Activated CD8-positive, alpha-beta memory T cell treated with anti-CD3 and anti-CD28 coated beads, Interleukin-2, amount 10 ng/mL, durations not matched to agents 7 days and 5 days (primary cell): ENCODE data around the gene ALOXE3. TPM values are rescaled to one million over a fixed set of nuclear protein-coding genes. Genes with fewer than 3 reads are reported as not detected.

Experiments used
- ATAC-seq: fragments of 150-1000 bp; cut with Tn5 transposase; one replicate; pipeline ENCODE4 v1.10.0; 2021; ENCODE audit warnings: moderate library complexity
- CTCF ChIA-PET: fragments of 350-600 bp; sonication (Branson Sonifier 250); formaldehyde crosslinking; loops from one replicate; lab custom pipeline; 2021; ENCODE audit warnings: antibody characterized with exemption; lab: Charles Lee
- DNase-seq: peaks from one replicate; pipeline ENCODE4 v3.0.0-alpha.2; 2020
- H3K27ac Mint-ChIP-seq: one replicate; pipeline ENCODE4 v1.8.0; 2021; ENCODE audit warnings: mild to moderate bottlenecking, mixed read lengths
- H3K27me3 Mint-ChIP-seq: one replicate; pipeline ENCODE4 v1.8.0; 2021; ENCODE audit warnings: mixed read lengths
- H3K36me3 Mint-ChIP-seq: one replicate; pipeline ENCODE4 v1.8.0; 2021; ENCODE audit warnings: mild to moderate bottlenecking, mixed read lengths
- H3K4me1 Mint-ChIP-seq: one replicate; pipeline ENCODE4 v1.8.0; 2021; ENCODE audit warnings: mixed read lengths
- H3K4me3 Mint-ChIP-seq: one replicate; pipeline ENCODE4 v1.8.0; 2021; ENCODE audit warnings: mild to moderate bottlenecking, moderate library complexity, mixed read lengths
- H3K9me3 Mint-ChIP-seq: one replicate; pipeline ENCODE4 v1.8.0; 2022; ENCODE audit warnings: low read depth, mixed read lengths
- total RNA-seq, 2 experiments: library from RNA; stranded (reverse); gene quantifications; one replicate each; pipeline ENCODE4 v1.2.3, GENCODE V29; 2021

The ALOXE3 gene
- total RNA-seq, 2 experiments from 2014 or later: not detected

- Mint-ChIP-seq H3K27me3 (no peaks in the 10 kb centered on the region), H3K4me3 (no peak overlapping the region), H3K9me3 (no peaks in the 10 kb centered on the region), H3K4me1 (no peaks in the 10 kb centered on the region), H3K36me3 (peaks cover 30% of the 10 kb centered on the region), H3K27ac (no peak overlapping the region)
- CTCF ChIA-PET: no interaction called here
- DNase-seq: no peak
- no peak for ATAC-seq
Observed at GRCh38 chr17:8143581-8144400, 25.5 kb upstream of the ALOXE3 start.

- Mint-ChIP-seq H3K27ac (no peak overlapping the region), H3K9me3 (no peaks in the 10 kb centered on the region), H3K4me3 (no peak overlapping the region), H3K36me3 (peaks cover 24% of the 10 kb centered on the region), H3K27me3 (no peaks in the 10 kb centered on the region), H3K4me1 (no peaks in the 10 kb centered on the region)
- DNase-seq (no peak), ATAC-seq (no peak)
- CTCF ChIA-PET: no interaction called here
Observed at GRCh38 chr17:8142887-8143580, 24.7 kb upstream of the ALOXE3 start.

- ATAC-seq (no peak), DNase-seq (no peak)
- Mint-ChIP-seq H3K4me3 (no peak overlapping the region), H3K27me3 (no peaks in the 10 kb centered on the region), H3K36me3 (peaks cover 22% of the 10 kb centered on the region), H3K9me3 (no peaks in the 10 kb centered on the region), H3K27ac (no peak overlapping the region), H3K4me1 (no peaks in the 10 kb centered on the region)
- CTCF ChIA-PET: interaction anchor here (5.0 to 5.9 kb wide), 3 partner anchors 10 to 23 kb away, joined by 47 to 92 read pairs (median 52); partner anchors contain the start of genes ALOXE3, PER1 and VAMP2
Observed at GRCh38 chr17:8142158-8142886, 24.0 kb upstream of the ALOXE3 start.

- Mint-ChIP-seq H3K4me1 (peaks cover 1% of the 10 kb centered on the region), H3K4me3 (no peak overlapping the region), H3K36me3 (peaks cover 19% of the 10 kb centered on the region), H3K27me3 (peaks cover 2% of the 10 kb centered on the region), H3K27ac (no peak overlapping the region), H3K9me3 (no peaks in the 10 kb centered on the region)
- DNase-seq (no peak), ATAC-seq (no peak)
- CTCF ChIA-PET: interaction anchor here (5.0 to 5.9 kb wide), 3 partner anchors 10 to 23 kb away, joined by 47 to 92 read pairs (median 52); partner anchors contain the start of genes ALOXE3, PER1 and VAMP2
Observed at GRCh38 chr17:8141741-8142140, 23.4 kb upstream of the ALOXE3 start.

- DNase-seq (no peak), ATAC-seq (no peak)
- H3K27me3 Mint-ChIP-seq: peaks cover 3% of the 10 kb centered on the region
- H3K4me3 Mint-ChIP-seq: no peak overlapping the region
- peaks cover 2% of the 10 kb centered on the region for H3K4me1 Mint-ChIP-seq
- peaks cover 13% of the 10 kb centered on the region for H3K36me3 Mint-ChIP-seq
- H3K27ac Mint-ChIP-seq: no peak overlapping the region
- CTCF ChIA-PET: interaction anchor here (0.9 to 5.9 kb wide), 5 partner anchors 11 to 108 kb away, joined by 3 to 92 read pairs (median 47); partner anchors contain the start of genes ALOXE3, PER1, PFAS and VAMP2
- no peaks in the 10 kb centered on the region for H3K9me3 Mint-ChIP-seq
Observed at GRCh38 chr17:8141045-8141444, 22.7 kb upstream of the ALOXE3 start.

- Mint-ChIP-seq H3K36me3 (peaks cover 11% of the 10 kb centered on the region), H3K4me3 (no peak overlapping the region), H3K4me1 (peaks cover 2% of the 10 kb centered on the region), H3K27ac (no peak overlapping the region), H3K9me3 (no peaks in the 10 kb centered on the region), H3K27me3 (peaks cover 3% of the 10 kb centered on the region)
- CTCF ChIA-PET: interaction anchor here (0.8 to 5.9 kb wide), 11 partner anchors 12 to 804 kb away, joined by 3 to 92 read pairs (median 17); partner anchors contain the start of genes ACAP1, ALOXE3, CTC1 and HES7
- ATAC-seq: no peak
- no peak for DNase-seq
Observed at GRCh38 chr17:8140065-8141029, 22.0 kb upstream of the ALOXE3 start.

GRCh38 chr17:8138672-8139371 is 20.5 kb upstream of the ALOXE3 start:
- CTCF ChIA-PET: interaction anchor here (0.8 to 5.9 kb wide), 26 partner anchors 9 to 237 kb away, joined by 3 to 92 read pairs (median 6); partner anchors contain the start of genes ALOXE3, AURKB, CTC1 and HES7
- ATAC-seq (peak; percentile 95), DNase-seq (peak; percentile 98)
- Mint-ChIP-seq H3K36me3 (peaks cover 9% of the 10 kb centered on the region), H3K9me3 (no peaks in the 10 kb centered on the region), H3K27me3 (peaks cover 5% of the 10 kb centered on the region), H3K4me1 (peaks cover 2% of the 10 kb centered on the region), H3K27ac (no peak overlapping the region), H3K4me3 (no peak overlapping the region)

- DNase-seq (no peak), ATAC-seq (no peak)
- CTCF ChIA-PET: interaction anchor here (0.8 to 5.9 kb wide), 30 partner anchors 8 to 237 kb away, joined by 3 to 92 read pairs (median 5); partner anchors contain the start of genes ALOXE3, AURKB, CTC1 and HES7
- H3K36me3 Mint-ChIP-seq: peaks cover 7% of the 10 kb centered on the region
- no peak overlapping the region for H3K4me3 Mint-ChIP-seq
- peaks cover 5% of the 10 kb centered on the region for H3K27me3 Mint-ChIP-seq
- H3K4me1 Mint-ChIP-seq: peaks cover 2% of the 10 kb centered on the region
- no peak overlapping the region for H3K27ac Mint-ChIP-seq
- no peaks in the 10 kb centered on the region for H3K9me3 Mint-ChIP-seq
Observed at GRCh38 chr17:8138374-8138671, 20.0 kb upstream of the ALOXE3 start.

- no peak overlapping the region for H3K4me3 Mint-ChIP-seq
- peaks cover 2% of the 10 kb centered on the region for H3K4me1 Mint-ChIP-seq
- ATAC-seq (no peak), DNase-seq (no peak)
- H3K9me3 Mint-ChIP-seq: no peaks in the 10 kb centered on the region
- no peak overlapping the region for H3K27ac Mint-ChIP-seq
- H3K27me3 Mint-ChIP-seq: peaks cover 5% of the 10 kb centered on the region
- CTCF ChIA-PET: interaction anchor here (0.8 to 5.9 kb wide), 23 partner anchors 8 to 163 kb away, joined by 3 to 92 read pairs (median 7); partner anchors contain the start of genes ALOXE3, AURKB, CTC1 and HES7
- peaks cover 7% of the 10 kb centered on the region for H3K36me3 Mint-ChIP-seq
Observed at GRCh38 chr17:8137645-8138373, 19.5 kb upstream of the ALOXE3 start.

- Mint-ChIP-seq H3K9me3 (no peaks in the 10 kb centered on the region), H3K4me1 (peaks cover 2% of the 10 kb centered on the region), H3K36me3 (no peaks in the 10 kb centered on the region), H3K27ac (no peak overlapping the region), H3K27me3 (peaks cover 20% of the 10 kb centered on the region), H3K4me3 (no peak overlapping the region)
- ATAC-seq (no peak), DNase-seq (no peak)
- CTCF ChIA-PET: interaction anchor here (0.8 to 2.0 kb wide), 6 partner anchors 17 to 75 kb away, joined by 3 to 5 read pairs (median 4); no protein-coding TSS in a partner anchor
Observed at GRCh38 chr17:8133941-8134340, 15.6 kb upstream of the ALOXE3 start.

- ATAC-seq: no peak
Observed at GRCh38 chr17:8133399-8133798, 15.1 kb upstream of the ALOXE3 start.

More at GRCh38 chr17:8133399-8133798, 15.1 kb upstream of the ALOXE3 start:
- Mint-ChIP-seq H3K4me1 (peaks cover 2% of the 10 kb centered on the region), H3K4me3 (no peak overlapping the region), H3K27me3 (peaks cover 20% of the 10 kb centered on the region), H3K9me3 (no peaks in the 10 kb centered on the region), H3K27ac (no peak overlapping the region), H3K36me3 (no peaks in the 10 kb centered on the region)
- CTCF ChIA-PET: interaction anchor here (0.7 to 2.0 kb wide), 5 partner anchors 23 to 74 kb away, joined by 3 to 5 read pairs (median 3); no protein-coding TSS in a partner anchor
- DNase-seq: no peak
